ENCODE data around the gene RIPK1. TPM values are rescaled to one million over a fixed set of nuclear protein-coding genes. Genes with fewer than 3 reads are reported as not detected.

The RIPK1 gene
- total RNA-seq = 10.5 and 12.2 TPM in 2 replicates

GRCh38 chr6:3068329-3069214 lies at the start of gene RIPK1:
RIPK1 (plus strand) TSS chr6:3068494; CDS start chr6:3076824, 8,330 bp downstream.

GRCh38 chr6:3118353-3119039 lies 50.2 kb downstream of the RIPK1 start, which contains the start of gene BPHL:
BPHL (plus strand) TSS chr6:3118711; CDS start chr6:3118741, 30 bp downstream.

GRCh38 chr6:3157131-3157933 lies 89.0 kb downstream of the RIPK1 start, which contains the start of gene TUBB2A:
TUBB2A (minus strand) TSS chr6:3157544; CDS start chr6:3157463, 81 bp downstream.

Other genes with a start within 250 kb of the RIPK1 start
- gene SERPINB1, start 226.6 kb upstream of the RIPK1 start, total RNA-seq = 58.7 and 136 TPM in 2 replicates
- 0.34 and 0.62 TPM in 2 replicates for gene SERPINB9, start 165.2 kb upstream of the RIPK1 start, total RNA-seq
- gene SERPINB6, start 96.9 kb upstream of the RIPK1 start, total RNA-seq = 69.9 and 82.2 TPM in 2 replicates
- 6.6 and 7.2 TPM in 2 replicates for gene NQO2, start 68.6 kb upstream of the RIPK1 start, total RNA-seq
- 18.3 and 23.2 TPM in 2 replicates for gene BPHL, start 50.2 kb downstream of the RIPK1 start, total RNA-seq
- gene TUBB2A, start 89.0 kb downstream of the RIPK1 start, total RNA-seq = 77.9 and 84.6 TPM in 2 replicates
- gene TUBB2B, start 159.2 kb downstream of the RIPK1 start, total RNA-seq = 3.0 and 5.9 TPM in 2 replicates
- 24.5 and 26.4 TPM in 2 replicates for gene PSMG4, start 190.5 kb downstream of the RIPK1 start, total RNA-seq